Activated T-cell treated with anti-CD3 and anti-CD28 coated beads for 24 hours (primary cell): Measurements from ENCODE around the gene MYBPC1.

ENCODE experiments used
- DNase-seq: peaks from one replicate; pipeline ENCODE4 v3.0.0-alpha.2; 2020; ENCODE audit warnings: low read depth

Gene MYBPC1

DNA sequence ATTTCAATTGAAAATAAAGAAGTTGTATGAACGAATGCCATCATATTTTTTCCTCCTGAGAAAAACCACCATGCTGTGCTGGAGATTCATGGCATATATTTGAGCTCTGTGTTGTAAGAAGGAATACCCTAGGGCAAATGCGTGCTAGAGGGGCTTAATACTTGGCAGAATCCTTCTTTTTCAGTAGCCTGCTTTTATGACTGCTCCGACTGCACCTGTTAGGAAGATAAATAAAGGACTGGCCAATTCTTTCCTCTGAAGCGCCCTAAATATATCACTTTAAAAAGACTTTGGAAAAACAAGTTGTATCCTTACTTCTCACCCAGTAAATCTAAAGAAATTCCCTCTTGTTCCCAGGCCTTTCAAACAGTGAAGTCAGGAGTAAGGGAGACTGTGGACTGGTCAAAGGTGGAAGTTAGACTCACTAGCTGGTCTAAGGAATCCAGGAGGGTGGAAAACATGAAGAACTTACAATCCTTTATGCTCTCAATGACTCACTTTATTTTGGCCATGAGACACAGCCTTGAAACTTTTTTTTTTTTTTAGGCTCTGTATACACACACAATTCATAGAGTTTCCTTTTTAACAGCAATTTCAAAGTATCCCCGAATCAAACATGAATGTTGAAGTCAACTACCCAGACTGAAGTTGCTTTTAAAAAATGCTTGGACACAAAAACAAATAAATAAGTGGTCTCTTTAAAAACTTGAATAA lies 5.2 kb downstream of the MYBPC1 start:
- DNase-seq: no peak

DNA sequence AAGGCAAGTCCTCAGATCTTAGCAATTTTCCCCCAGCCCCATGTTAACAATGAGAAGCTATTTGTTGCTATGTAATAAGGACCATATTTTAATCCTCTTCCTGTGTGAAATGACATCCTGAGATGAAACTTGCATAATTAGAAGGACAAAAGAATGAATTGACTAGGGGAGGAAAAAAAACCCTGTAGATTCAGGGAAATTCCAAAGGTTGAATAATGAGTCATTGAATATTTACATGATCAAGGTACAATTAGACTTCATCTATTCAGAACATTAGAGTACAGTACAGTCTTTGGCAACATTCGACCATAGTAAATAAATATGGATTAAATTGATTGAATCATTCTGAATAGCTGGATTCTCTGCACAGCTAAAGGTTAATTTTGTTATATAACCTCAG lies 9.4 kb downstream of the MYBPC1 start:
- DNase-seq: no peak

DNA sequence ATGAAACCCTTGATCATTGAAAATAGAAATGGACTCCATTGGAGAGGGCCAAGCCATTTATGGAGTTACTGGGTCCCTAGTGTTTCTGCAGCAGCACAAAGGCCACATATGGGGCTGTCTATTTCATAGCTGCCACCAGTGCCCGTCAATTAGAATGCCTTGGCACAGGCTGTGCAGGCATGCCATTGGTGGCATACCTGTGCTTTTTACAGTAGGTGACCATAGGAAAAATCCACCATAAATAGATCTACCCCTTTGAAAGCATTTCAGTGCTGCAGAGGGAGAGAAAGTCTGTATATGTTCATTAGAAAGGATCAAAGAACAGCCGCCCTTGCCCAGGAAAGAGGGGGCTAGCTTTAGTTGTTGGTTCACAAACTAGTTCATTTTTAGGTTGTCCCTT lies 13.1 kb downstream of the MYBPC1 start:
- DNase-seq: no peak

DNA sequence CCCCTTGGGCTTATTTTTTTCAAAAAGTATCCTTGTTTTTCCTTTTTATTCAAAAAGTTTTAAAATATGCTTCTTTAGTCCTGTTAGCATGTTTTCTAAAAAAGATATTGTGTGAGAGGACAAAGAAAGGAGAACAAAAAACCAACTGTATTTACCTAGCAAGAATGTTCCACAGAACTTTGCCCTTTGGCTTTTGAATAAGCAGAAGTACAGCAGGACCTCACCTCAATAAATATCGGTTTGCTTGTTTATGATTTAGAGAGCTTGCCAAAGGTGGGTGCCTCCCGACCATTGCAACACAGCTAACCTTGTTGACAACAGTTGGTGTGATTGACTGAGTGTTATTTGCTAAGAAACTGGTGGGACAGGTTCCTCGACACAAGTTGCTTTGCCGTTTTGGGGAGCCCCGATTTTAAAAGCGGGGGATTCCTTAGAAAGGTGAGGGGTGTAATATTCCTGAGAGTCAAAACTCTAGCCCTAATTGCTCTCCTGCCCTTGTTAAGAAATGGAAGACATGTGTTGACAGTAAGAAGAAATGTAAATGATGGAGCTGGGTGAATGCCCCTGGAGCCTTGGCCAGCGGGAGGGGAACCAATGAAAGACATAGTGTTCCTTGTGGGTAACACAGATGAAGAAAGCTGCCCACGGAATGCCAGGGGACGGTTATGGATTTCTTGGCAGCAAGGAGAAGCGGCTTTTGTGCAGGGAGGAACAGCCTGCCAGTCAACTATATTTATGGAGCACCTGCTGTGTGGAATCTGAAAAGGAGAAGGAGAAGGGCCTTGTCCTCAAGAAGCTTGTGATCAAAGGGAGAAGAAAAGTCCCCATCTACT lies 13.7 kb downstream of the MYBPC1 start:
- no peak for DNase-seq

DNA sequence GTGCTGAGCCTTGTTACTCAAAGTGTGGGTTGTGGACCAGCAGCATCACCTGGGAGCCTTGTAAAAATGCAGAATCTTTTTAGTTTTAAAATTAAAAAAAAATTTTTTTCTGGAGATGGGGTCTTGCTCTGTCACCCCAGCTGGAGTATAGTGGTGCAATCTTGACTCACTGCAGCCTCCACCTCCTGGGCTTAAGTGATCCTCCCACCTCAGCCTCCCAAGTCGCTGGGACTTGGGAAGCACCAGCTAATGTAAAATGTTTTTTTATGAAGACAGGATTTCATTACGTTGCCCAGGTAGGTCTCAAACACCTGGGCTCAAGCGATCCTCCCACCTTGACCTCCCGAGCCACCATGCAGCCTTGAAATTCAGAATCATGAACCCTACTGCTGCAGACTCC lies 14.4 kb downstream of the MYBPC1 start:
- DNase-seq: no peak

DNA sequence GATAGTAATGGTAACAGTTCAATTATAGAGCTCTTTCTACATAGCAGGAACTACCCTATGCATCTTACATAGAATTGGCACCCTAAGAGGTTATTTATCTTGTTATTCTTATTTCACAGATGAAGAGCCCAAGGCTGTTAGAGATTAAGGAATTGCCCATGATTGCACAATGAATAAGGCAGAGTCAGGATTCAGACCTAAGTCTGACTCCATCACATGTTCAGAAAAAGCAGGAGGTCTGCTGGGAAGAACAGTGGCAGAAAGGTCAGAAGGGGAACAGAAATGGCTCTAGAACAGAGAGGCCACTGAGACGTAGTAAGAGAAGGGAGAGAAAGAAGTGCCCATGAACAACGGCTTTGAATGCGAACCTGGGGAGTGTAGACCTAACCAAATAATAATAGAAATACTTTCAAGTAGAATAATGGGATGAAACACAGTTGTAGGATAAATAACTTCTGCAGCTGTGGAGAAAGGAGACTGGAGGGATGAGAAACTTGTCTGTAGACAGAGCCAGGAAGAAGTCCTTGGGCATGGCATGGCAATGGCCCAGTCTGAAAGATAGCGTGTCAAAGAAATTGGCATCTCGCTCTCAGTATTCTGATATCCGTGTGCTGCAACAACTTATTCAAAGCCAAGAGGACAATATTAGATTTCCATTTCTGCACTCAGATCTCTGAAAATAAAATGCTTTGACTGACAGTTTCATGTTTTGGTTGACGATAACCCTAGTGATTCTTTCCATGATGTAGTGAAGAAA lies 17.6 kb downstream of the MYBPC1 start:
- DNase-seq: no peak

DNA sequence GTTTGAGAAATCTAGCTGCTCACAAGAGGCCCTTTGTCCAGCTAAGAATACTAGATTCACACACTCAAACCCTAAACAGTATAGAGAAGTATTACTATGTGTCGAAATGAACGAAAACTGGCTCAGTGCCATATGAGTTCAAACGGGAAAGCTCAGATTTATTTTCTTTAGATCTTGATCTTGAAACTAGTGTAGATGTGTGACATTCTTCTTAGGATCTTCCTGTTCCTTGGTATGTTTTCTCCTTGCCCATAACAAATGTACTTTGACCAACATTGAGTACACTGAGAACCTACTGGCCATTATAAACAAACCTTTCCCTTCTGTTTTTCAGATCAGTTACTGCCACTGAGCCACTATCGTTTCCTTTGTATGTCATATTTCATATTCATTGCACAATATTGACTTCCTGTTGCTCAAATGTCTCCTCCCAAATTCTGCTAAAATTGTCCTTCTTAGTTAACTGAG lies 21.3 kb downstream of the MYBPC1 start:
- no peak for DNase-seq

DNA sequence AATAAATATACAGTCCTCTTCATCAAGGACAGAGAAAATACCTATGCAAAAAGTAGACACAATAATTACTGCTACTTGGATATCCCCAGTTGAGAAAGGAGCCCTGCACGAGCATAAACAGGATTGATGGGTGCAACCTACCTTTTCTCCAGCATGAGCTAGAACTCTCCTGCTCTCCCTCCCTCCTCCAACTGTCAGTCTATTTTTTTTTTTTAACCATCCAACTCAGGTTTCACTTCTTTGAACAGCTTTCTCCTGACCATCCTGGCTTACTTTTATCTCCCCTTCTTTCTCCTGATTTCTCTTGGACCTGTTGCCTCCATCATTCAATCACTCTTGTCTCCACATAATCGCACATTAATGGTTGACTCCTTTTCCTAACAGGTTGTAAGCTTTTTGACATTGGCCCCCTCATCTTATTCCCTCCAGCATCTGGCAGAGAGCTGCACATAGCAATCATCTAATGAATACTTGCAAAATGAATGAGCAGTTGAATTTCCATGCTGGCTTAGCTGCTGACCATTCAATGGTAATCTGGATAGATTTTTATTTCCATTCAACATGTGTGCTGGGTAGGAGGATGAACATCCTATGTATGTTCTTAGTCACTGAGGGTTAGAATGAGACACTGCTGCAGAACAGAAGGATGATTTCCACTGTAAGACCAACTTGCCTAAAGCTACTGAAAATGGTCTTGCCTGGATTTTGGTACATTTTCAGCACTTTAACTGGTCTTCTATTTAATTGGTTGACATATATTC lies 24.4 kb downstream of the MYBPC1 start:
- DNase-seq: no peak

DNA sequence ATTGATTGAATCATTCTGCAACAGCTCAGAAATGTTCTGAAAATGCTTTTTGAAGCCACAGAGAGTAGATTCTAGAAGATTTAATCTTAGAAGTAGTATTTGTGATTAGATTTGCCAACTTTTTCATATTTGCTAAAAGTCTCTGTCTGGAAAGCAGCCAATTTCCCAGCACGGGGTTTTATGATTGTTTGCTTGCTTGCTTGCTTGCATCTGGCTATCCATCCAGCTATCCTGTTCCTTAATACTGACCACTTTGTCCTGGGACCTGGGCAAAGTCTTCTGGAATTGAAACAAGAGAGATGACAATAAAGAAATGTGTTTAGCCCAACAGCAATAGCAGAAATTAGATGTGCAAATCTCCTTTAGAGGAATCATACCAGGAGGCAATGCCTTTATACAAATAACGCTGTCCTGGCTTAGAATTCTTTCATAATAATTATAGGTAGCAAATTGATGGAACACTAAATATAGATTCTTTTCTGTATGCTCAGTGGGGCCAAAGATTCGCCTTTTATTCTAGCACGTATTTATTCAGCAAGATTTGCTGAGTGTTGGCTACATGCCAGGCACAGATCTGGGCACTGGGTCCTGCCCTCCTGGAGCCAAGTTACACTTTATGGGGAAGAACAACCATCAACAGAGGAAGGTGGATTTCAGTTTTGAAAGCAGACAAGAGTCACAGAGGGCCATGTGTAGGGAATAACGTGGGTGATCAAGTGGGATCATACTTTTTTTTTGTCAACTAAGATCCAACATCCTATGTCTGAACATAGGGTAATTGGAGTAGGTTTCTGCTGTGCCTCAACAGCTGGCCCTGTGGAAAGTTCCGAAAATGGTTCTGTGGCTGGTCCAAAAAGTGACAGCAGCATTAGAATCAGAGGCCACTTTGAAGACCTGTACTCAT lies 25.3 kb downstream of the MYBPC1 start:
- no peak for DNase-seq

DNA sequence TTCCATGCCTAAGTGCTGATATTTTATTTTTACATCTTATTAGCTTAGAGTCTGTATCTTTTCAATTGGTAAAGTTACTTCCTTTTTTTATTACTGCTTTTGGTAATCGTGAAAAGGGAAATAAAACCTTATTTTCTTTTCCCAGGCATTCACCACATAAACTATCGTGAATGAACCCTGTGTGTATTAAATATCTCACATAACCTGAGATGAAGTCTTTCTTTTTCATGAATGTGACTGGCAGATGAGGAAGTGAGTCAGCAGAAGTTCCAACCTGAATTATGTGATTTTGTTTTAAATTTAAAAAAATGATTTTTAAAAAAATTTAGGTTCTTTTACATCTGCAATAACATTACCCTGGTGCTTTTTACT lies 26.0 kb downstream of the MYBPC1 start:
- no peak for DNase-seq

DNA sequence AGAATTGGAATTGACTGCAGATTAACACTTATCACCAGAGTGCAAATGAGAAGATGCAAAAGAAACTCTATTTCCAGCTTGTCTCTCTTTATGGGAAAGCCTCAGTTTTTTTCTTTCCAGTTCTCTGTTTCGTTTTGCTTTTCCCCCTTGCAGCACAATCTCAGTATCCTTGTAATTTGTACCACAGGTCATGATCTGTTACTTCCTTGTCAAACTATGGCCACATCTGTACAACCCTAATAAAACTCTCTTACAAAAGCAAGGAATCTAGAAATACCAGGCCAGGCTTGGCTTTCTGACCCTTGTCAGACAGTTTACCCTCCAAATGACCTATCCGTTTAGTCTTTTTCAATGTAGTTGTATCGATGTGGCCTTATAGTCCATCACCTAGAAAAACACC lies 33.9 kb downstream of the MYBPC1 start:
- DNase-seq: no peak

DNA sequence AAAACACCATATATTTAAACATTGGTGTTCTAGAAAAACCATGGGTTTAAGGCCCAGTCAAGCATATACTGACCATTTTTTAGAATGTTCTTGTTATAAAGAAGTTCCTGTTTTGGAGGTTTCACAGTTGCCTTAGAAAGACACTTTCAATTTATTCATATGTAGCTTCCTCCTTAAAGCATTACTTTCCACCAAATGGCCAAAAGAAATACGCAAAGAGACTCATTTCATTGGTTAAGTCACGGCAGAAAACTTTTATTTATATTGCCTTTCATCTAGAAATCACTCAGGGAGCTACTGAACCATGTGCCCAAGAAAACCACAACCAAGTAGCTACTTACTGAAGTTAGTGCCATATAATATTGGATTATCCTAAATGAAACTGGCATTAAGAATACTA lies 40.0 kb downstream of the MYBPC1 start:
- no peak for DNase-seq

DNA sequence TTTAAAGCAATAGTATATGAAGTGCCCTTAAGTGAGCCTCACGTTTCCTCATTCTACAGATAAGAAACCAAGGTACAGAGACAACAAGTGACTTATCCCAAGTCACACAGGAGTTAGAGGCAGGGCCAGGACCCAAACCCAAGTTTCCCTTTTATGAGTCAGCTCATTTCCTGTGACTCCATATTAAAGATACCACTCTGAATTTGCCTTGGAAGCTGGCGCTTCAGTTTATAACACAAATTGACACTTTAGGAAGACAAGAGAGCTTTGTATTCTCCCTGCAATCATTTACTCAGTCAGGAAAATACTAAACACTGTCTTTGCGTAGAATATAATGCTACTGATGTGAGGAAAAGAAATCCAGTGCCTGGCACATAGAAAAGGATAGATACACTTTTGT lies 43.2 kb downstream of the MYBPC1 start:
- no peak for DNase-seq

DNA sequence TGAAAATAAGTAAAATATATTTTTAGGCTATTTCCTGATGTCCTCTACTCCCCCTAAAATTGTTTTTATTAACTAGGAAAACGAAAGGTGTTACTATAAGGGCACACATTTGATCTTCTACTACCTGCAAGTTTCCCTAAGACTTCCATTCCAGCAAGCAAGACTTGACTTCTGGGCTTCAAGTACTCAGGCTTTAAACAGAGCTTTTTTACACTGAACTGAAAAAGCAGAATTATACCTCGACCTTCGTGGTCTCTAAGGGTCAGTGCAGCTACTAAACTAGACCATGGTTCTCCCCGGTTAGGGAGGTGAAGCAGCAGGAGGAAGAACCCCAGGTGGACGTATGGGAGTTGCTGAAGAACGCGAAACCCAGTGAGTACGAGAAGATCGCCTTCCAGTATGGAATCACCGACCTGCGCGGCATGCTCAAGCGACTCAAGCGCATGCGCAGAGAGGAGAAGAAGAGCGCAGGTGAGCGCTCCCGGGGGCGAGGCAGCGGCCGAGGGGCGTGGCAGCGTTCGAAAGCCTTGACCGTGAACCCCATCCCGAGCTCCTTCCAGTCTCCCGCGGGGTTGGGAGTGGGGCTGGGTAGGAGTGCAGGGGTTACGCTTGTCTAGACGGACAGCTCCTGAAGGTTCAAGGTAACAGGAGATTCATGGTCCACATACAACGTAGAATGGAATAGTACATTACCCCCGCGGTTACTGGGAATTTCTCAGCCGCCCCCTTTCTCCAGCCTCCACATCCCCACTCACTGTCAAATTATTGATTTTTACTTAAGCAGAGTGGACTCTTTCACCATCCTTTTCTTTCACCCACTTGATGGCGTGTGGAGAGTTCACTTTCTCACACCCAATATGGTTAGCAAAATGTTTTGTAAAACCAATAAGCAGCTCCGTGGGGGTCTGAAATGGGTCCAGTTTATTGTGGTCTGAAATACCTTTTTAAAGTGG lies 47.6 kb downstream of the MYBPC1 start:
- no peak for DNase-seq

DNA sequence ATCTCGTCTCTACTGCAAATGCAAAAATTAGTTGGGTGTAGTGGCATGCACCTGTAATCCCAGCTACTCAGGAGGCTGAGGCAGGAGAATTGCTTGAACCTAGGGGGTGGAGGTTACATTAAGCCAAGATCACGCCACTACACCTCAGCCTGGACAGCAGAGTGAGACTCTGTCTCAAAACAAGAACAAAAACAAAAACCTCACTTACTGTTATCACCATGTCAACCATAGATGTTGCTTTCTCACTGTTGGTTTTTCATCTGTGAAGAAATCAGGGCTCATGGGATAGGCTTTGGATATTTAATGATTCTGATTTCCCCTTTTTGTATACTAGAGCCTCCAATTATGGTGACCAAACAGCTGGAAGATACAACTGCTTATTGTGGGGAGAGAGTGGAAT lies 52.9 kb downstream of the MYBPC1 start:
- DNase-seq: no peak

DNA sequence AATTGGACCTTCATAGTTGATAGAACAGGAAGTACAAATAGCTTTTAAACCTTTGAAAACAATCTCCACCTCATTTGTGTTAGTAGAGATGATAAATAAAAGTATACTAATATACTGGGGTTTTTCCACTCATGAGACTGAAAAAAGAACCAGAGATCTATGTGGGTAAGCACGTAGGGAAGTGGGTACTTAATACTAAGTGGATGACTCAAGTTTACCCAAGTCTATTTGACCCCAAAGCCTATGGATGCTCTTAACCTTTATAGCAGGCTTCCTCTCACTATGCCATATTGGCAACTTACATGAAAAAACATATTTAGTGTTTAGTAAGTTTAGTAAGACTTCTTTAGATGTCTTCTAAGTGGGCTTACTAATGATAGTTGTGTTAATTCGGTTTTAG lies 53.4 kb downstream of the MYBPC1 start:
- DNase-seq: no peak

DNA sequence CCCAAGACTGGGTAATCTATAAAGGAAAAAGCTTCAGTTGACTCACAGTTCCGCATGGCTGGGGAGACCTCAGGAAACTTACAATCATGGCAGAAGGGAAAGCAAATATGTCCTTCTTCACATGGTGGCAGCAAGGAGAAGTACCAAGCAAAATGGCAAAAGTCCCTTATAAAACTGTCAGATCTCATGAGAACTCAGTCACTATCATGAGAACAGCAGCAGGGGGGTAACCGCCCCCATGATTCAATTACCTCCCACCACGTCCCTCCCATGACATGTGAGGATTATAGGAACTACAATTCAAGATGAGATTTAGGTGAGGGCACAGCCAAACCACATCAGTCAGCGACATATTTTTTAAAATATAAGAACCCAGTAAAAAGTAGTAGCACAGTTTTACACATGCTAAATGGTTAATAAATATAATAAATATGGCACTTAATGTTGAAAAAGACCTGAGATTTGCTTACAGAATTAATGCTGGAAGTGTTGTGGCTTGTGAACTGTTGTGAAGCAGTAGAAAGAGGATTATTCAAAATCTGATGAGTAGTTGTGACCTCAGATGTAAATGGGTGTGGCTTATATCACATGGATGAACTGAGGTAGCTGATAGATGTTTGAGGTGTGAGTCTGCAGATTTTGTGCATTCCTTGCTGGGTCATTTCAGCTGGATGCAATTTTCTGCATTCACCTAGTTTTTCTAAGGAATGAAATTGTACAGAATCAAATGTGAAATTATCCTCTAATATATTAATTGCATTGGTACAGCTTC lies 55.8 kb downstream of the MYBPC1 start:
- DNase-seq: no peak

DNA sequence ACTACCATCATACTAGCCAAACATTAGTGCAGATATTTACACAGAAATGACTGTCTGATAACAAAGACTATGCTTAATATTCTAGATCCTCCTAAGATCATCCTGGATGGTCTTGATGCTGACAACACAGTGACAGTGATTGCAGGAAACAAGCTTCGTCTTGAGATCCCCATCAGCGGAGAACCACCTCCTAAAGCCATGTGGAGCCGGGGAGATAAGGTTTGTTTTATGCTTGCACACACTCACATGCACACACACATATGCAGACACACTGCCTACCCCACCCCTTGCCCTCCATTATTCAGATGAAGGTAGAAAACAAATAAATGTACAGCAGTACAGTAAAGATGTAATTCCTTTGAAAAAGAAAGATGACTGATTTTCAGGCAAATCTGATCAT lies 58.3 kb downstream of the MYBPC1 start:
- no peak for DNase-seq

DNA sequence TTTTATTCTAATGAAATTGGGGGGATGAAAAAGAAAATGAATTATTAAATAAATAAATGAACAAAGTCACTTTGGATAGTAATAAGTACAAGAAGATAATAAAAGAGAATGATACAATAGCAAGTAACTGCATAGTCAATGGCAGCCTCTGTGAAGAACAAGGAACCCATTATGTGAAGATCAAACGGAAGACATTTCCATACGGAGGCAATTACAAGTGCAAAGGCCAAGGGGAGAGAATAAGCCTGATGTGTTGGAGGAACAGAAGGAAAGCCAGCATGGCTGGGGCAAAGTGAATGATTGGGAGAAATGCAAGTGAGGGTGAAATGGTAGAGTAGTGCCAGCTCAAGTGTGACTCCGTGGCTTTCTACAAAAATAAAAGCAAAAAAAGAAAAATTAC lies 58.7 kb downstream of the MYBPC1 start:
- DNase-seq: no peak
